Breast epithelium (tissue), 3 donors: ENCODE results near the gene CCDC14.
"Not testable (repeated sequence)": the region's sequence is repeated elsewhere in the genome, so short reads cannot be mapped to it uniquely, and the experiment has no call there.

ENCODE experiments used
- POLR2A ChIP-seq: fragments of 450-650 bp; IDR thresholded peaks from one replicate; pipeline ENCODE4 v1.6.1; 2016; ENCODE audit warnings: antibody characterized with exemption, mild to moderate bottlenecking, moderate library complexity
- TF ChIP-seq, protein P1 (sequence below), 3 donors: fragments of 450-650 bp; IDR thresholded peaks; one replicate each; pipeline ENCODE4 v1.5.1; 2016 to 2017; ENCODE audit warnings: antibody characterized with exemption in 3 of 3, mild to moderate bottlenecking in 3 of 3, moderate library complexity in 3 of 3

DNA sequence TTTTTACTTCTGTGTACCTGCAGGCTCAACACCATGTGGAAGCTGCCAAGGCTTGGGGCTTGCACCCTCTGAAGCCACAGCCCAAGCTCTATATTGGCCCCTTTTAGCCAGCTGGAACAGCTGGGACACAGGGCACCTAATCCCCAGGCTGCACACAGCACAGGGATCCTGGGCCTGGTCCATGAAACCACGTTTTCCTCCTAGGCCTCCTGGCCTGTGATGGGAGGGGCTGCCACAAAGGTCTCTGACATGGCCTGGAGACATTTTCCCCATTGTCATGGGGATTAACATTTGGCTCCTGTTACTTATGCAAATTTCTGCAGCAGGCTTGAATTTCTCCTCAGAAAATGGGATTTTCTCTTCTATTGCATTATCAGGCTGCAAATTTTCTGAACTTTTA is 70.0 kb downstream of the CCDC14 start:
- TF ChIP-seq, protein P1, sequence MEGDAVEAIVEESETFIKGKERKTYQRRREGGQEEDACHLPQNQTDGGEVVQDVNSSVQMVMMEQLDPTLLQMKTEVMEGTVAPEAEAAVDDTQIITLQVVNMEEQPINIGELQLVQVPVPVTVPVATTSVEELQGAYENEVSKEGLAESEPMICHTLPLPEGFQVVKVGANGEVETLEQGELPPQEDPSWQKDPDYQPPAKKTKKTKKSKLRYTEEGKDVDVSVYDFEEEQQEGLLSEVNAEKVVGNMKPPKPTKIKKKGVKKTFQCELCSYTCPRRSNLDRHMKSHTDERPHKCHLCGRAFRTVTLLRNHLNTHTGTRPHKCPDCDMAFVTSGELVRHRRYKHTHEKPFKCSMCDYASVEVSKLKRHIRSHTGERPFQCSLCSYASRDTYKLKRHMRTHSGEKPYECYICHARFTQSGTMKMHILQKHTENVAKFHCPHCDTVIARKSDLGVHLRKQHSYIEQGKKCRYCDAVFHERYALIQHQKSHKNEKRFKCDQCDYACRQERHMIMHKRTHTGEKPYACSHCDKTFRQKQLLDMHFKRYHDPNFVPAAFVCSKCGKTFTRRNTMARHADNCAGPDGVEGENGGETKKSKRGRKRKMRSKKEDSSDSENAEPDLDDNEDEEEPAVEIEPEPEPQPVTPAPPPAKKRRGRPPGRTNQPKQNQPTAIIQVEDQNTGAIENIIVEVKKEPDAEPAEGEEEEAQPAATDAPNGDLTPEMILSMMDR (IDR thresholded peaks at IDR 0.05): not testable (repeated sequence)
- TF ChIP-seq POLR2A: not testable (repeated sequence)
